PC-9 (cell line): Measurements from ENCODE around the gene PATL2. TPM values are rescaled to one million over a fixed set of nuclear protein-coding genes. Genes with fewer than 3 reads are reported as not detected.
"Not testable (repeated sequence)": the region's sequence is repeated elsewhere in the genome, so short reads cannot be mapped to it uniquely, and the experiment has no call there.

ENCODE experiments used
- BruUV-seq: library from RNA; stranded (reverse); fragments of 400-500 nt; replicated peaks from 2 replicates; lab custom pipeline; 2021; lab: Mats Ljungman, UMichigan
- CTCF ChIA-PET: fragments of 300-600 bp; sonication (Branson Sonifier 250); formaldehyde crosslinking; loops from one replicate; lab custom pipeline; 2022; ENCODE audit warnings: antibody characterized with exemption; lab: Charles Lee
- POLR2A ChIA-PET: fragments of 300-600 bp; sonication (Branson Sonifier 250); formaldehyde crosslinking; loops from one replicate; lab custom pipeline; 2022; ENCODE audit warnings: antibody characterized with exemption; ENCODE audit not compliant: unreplicated experiment; lab: Charles Lee
- DNase-seq, 2 experiments: peaks; one replicate each; pipeline versions ENCODE4 v3.0.0 to v3.0.0-alpha.2; 2015 to 2022; ENCODE audit warnings: mixed read lengths in 1 of 2
- H2AFZ ChIP-seq: fragments of 200-600 bp; sonication (generic); 2 replicates; pipeline ENCODE4 v1.8.1; 2017; ENCODE audit warnings: antibody characterized with exemption
- H3F3A ChIP-seq: fragments of 200-600 bp; sonication (generic); 2 replicates; pipeline ENCODE4 v1.8.1; 2017; ENCODE audit warnings: antibody characterized with exemption, mild to moderate bottlenecking, low read depth; ENCODE audit not compliant: insufficient read depth
- H3K27ac ChIP-seq: fragments of 200-600 bp; sonication (generic); 2 replicates; pipeline ENCODE4 v1.6.1; 2016; ENCODE audit warnings: mixed run types
- H3K27me3 ChIP-seq: fragments of 200-600 bp; sonication (generic); 2 replicates; pipeline ENCODE4 v1.6.1; 2016; ENCODE audit warnings: low read depth, mixed run types; ENCODE audit not compliant: insufficient read depth
- H3K36me3 ChIP-seq: fragments of 200-600 bp; sonication (generic); 2 replicates; pipeline ENCODE4 v1.6.1; 2016; ENCODE audit warnings: low read depth, mixed run types
- H3K4me1 ChIP-seq: fragments of 200-600 bp; sonication (generic); replicated peaks from 2 replicates; pipeline ENCODE4 v1.6.1; 2016; ENCODE audit warnings: mixed run types; ENCODE audit not compliant: insufficient read depth
- H3K4me2 ChIP-seq: fragments of 200-600 bp; sonication (generic); 2 replicates; pipeline ENCODE4 v1.6.1; 2017; ENCODE audit warnings: mixed run types
- H3K4me3 ChIP-seq: fragments of 200-600 bp; sonication (generic); 2 replicates; pipeline ENCODE4 v1.6.1; 2016; ENCODE audit warnings: mixed run types
- H3K79me2 ChIP-seq: fragments of 200-600 bp; sonication (generic); 2 replicates; pipeline ENCODE4 v1.6.1; 2017; ENCODE audit warnings: low read depth, mixed run types
- H3K9me2 ChIP-seq: fragments of 200-600 bp; sonication (generic); 2 replicates; pipeline ENCODE4 v1.8.1; 2017; ENCODE audit warnings: mild to moderate bottlenecking; ENCODE audit not compliant: insufficient read depth
- H3K9me3 ChIP-seq: fragments of 200-600 bp; sonication (generic); 2 replicates; pipeline ENCODE4 v1.8.1; 2016; ENCODE audit warnings: low read depth; ENCODE audit not compliant: insufficient read depth
- H4K20me1 ChIP-seq: fragments of 200-600 bp; sonication (generic); 2 replicates; pipeline ENCODE4 v1.8.1; 2017; ENCODE audit not compliant: insufficient read depth
- EZH2 ChIP-seq: fragments of 200-600 bp; sonication (generic); IDR thresholded peaks from 2 replicates; pipeline ENCODE4 v1.8.0; 2017; ENCODE audit warnings: antibody characterized with exemption, low read depth
- intact Hi-C: fragments of 100-400 bp; cut with micrococcal nuclease; formaldehyde crosslinking; loops from one replicate; pipeline ENCODE4 v1.10.0; 2022; ENCODE audit not compliant: unreplicated experiment
- total RNA-seq: library from RNA; stranded (reverse); gene quantifications from 2 replicates; pipeline ENCODE4 v1.2.3, GENCODE V29; 2021
- TF ChIP-seq, protein P1 (sequence below): fragments of 200-600 bp; sonication (generic); conservative IDR thresholded peaks from 2 replicates; pipeline ENCODE4 v1.6.1; 2017; ENCODE audit warnings: mixed run types, antibody characterized with exemption, mild to moderate bottlenecking, moderate library complexity

Gene PATL2
- total RNA-seq, 1 experiment from 2014 or later: 0.61 TPM

DNA sequence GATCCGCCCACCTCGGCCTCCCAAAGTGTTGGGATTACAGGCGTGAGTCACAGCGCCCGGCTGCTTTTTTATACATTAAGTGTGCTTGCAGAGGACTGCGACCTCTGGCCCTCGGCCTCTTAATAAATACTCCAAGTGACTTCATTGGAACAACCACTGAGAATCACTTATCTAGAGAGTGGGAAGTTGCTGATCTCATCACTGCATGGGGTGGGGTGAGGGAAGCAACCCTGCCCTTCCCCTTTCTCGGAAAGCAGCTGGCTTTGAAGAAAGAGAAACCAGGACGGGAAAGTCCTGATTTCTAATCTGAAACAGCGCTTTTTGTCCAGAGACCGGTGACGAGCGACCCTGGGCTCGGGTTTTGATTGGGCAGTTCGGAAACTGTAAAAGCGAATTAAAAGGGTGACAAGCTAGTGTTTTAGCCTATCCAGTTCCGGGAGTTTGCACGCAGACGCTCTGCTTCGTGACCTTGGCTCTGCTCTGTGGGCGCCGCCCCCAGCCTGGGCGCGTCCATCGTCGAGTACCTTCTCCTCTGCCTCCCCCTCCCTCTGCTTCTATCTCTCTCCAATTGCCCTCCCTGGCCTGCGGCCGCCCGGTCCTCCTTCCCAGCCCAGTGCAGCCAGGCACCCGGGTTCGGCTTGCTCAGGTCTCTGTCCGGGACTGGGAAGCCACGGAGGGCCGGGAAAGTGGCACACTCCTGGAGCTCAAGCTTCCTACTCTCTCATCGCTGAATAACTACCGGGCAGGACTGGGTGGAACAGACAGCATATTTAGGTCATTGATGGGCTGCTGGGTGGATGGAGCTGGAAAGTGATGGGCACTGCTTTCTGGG lies 17.7 kb upstream of the PATL2 start:
- Histone ChIP-seq H3K4me1 (peaks cover 35% of the 10 kb centered on the region), H3F3A (peaks cover 31% of the 10 kb centered on the region; the same call in 1 of the 2 replicates), H3K9me3 (no peaks in the 10 kb centered on the region), H3K4me2 (peak overlapping the region; percentile 94), H2AFZ (peak overlapping the region; percentile 93), H3K27me3 (no peaks in the 10 kb centered on the region), H3K36me3 (no peaks in the 10 kb centered on the region), H3K79me2 (peaks cover 12% of the 10 kb centered on the region), H3K27ac (peak overlapping the region; percentile 91), H4K20me1 (no peaks in the 10 kb centered on the region), H3K4me3 (peak overlapping the region; percentile 88), H3K9me2 (no peaks in the 10 kb centered on the region)
- ChIA-PET CTCF (interaction anchor here (0.6 to 1.0 kb wide), 4 partner anchors 9 to 644 kb away, joined by 3 to 6 read pairs (median 4); partner anchors contain the start of genes B2M, PATL2 and SPG11), POLR2A (interaction anchor here (0.5 to 1.0 kb wide), 9 partner anchors 9 to 293 kb away, joined by 3 to 13 read pairs (median 4); partner anchors contain the start of genes B2M and PATL2)
- TF ChIP-seq, protein P1, sequence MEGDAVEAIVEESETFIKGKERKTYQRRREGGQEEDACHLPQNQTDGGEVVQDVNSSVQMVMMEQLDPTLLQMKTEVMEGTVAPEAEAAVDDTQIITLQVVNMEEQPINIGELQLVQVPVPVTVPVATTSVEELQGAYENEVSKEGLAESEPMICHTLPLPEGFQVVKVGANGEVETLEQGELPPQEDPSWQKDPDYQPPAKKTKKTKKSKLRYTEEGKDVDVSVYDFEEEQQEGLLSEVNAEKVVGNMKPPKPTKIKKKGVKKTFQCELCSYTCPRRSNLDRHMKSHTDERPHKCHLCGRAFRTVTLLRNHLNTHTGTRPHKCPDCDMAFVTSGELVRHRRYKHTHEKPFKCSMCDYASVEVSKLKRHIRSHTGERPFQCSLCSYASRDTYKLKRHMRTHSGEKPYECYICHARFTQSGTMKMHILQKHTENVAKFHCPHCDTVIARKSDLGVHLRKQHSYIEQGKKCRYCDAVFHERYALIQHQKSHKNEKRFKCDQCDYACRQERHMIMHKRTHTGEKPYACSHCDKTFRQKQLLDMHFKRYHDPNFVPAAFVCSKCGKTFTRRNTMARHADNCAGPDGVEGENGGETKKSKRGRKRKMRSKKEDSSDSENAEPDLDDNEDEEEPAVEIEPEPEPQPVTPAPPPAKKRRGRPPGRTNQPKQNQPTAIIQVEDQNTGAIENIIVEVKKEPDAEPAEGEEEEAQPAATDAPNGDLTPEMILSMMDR: no peak
- no peak for TF ChIP-seq EZH2
- BruUV-seq: no TSS peak
- intact Hi-C loops: loop anchor here (1.0 to 5.0 kb wide), 3 partner anchors 65 to 571 kb away; partner anchors contain the start of gene SPG11
- DNase-seq: peak; percentile 90 to 92

DNA sequence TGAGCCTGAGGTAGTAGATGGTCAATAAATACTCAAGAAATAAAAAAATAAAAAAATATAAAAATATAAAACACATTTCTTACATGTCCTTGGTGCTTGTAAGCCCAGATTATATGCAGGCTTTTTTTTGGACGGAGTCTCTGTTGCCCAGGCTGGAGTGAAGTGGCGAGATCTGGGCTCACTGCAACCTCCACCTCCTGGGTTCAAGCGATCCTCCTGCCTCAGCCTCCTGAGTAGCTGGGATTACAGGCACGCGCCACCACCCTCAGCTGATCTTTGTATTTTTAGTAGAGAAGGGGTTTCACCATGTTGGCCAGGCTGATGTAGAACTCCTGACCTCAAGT lies 17.1 kb upstream of the PATL2 start:
- not testable (repeated sequence) for H3K36me3 ChIP-seq, DNase-seq, H3K27me3 ChIP-seq, H4K20me1 ChIP-seq, H3K9me3 ChIP-seq, H3K9me2 ChIP-seq
- Histone ChIP-seq H3K27ac (peak overlapping the region; percentile 91), H3K4me3 (peak overlapping the region; percentile 88), H3F3A (peaks cover 31% of the 10 kb centered on the region; the same call in 1 of the 2 replicates), H3K4me2 (peak overlapping the region; percentile 94), H3K4me1 (peaks cover 35% of the 10 kb centered on the region), H2AFZ (peak overlapping the region; percentile 61), H3K79me2 (peaks cover 12% of the 10 kb centered on the region)
- TSS peak; percentile 60 for BruUV-seq
- ChIA-PET CTCF (interaction anchor here (0.6 to 1.0 kb wide), 4 partner anchors 8 to 643 kb away, joined by 3 to 6 read pairs (median 4); partner anchors contain the start of genes SPG11 and TRIM69), POLR2A (interaction anchor here (0.5 to 1.0 kb wide), 6 partner anchors 10 to 294 kb away, joined by 3 to 8 read pairs (median 4); no protein-coding TSS in a partner anchor)
- intact Hi-C loops: loop anchor here (5.0 kb wide), 2 partner anchors 131 to 571 kb away; no protein-coding TSS in a partner anchor

DNA sequence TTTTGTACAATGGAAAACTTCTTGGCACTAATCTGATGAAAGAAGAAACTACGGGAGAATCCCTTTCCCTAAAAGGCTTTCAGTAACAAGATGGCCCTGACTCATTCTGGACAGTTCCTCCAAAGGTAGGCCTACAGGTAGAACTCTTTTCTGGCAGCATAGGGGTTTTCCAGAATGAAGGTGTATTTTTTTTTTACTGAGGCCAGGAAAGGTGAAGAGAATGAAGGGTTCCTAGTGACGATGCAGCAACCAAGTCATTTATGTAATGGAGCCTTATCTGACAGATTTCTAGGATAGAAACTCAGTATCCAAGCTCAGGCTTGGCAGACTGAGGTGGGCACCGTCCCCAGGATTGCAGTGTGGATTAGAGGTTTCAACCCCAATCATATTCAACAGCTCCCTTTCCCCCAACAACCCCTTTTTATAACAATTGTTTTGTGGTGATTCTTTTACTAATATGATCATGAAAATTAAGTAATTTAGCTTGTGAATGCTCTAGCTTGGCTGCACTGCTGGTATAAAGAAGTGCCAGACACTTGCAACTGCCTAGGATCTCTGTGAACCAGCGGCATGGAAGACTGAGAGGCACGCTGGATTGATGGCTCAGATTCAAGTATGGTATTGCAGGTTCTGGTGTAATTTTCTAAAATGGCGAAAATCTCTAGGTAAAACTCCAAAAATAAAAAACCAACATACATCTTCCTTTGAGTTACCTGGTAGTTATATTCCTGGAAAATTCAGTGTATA lies 16.5 kb upstream of the PATL2 start:
- H3K4me2 ChIP-seq: peak overlapping the region; percentile 94
- BruUV-seq: no TSS peak
- H3K9me2 ChIP-seq: no peaks in the 10 kb centered on the region
- peak overlapping the region; percentile 91 for H3K27ac ChIP-seq
- H3K4me3 ChIP-seq: peak overlapping the region; percentile 88; the same call in 1 of the 2 replicates
- intact Hi-C loops: loop anchor here (5.0 kb wide), 2 partner anchors 130 to 570 kb away; no protein-coding TSS in a partner anchor
- H2AFZ ChIP-seq: no peak overlapping the region
- no peaks in the 10 kb centered on the region for H3K9me3 ChIP-seq
- no peak for TF ChIP-seq EZH2
- TF ChIP-seq, protein P1: no peak
- no peaks in the 10 kb centered on the region for H3K27me3 ChIP-seq
- peaks cover 31% of the 10 kb centered on the region; the same call in 1 of the 2 replicates for H3F3A ChIP-seq
- ChIA-PET CTCF (interaction anchor here (0.6 kb wide), 1 partner anchor 9 kb away, joined by 3 read pairs; the partner anchor contains the start of gene TRIM69), POLR2A (no interaction called here)
- DNase-seq: no peak
- peaks cover 35% of the 10 kb centered on the region for H3K4me1 ChIP-seq
- H3K36me3 ChIP-seq: no peaks in the 10 kb centered on the region
- peaks cover 12% of the 10 kb centered on the region for H3K79me2 ChIP-seq
- H4K20me1 ChIP-seq: no peaks in the 10 kb centered on the region
